PFSK-1 (cell line): ENCODE data around the gene ERI3.

Source experiments
- POLR2AphosphoS5 ChIP-seq: IDR thresholded peaks from 2 replicates; pipeline ENCODE4 v1.6.1; 2012; ENCODE audit warnings: low read depth, mild to moderate bottlenecking, control low read depth, low read length, moderate library complexity
- TAF1 ChIP-seq: IDR thresholded peaks from 2 replicates; pipeline ENCODE4 v1.6.1; 2012; ENCODE audit warnings: low read length, control low read depth, borderline replicate concordance; ENCODE audit not compliant: insufficient read depth

- TF ChIP-seq TAF1 (no peak), POLR2AphosphoS5 (no peak)
Observed at GRCh38 chr1:44263568-44264450, 91.2 kb downstream of the ERI3 start.
